NCI-H1417 (cell line): ENCODE measurements around the gene KLC4.
A peak's percentile ranks its signal among the peaks of the same experiment; 100 is the strongest.
"Not testable (repeated sequence)": the region's sequence is repeated elsewhere in the genome, so short reads cannot be mapped to it uniquely, and the experiment has no call there.

Source experiments
- DNase-seq, 3 experiments: peaks; one replicate each; lab custom pipeline; 2025; lab: John Stamatoyannopoulos, UW

Gene KLC4

GRCh38 chr6:43070028-43070632, 10.7 kb downstream of the KLC4 start:
- DNase-seq: peak; percentile 25 to 50 (median 28)

DNA sequence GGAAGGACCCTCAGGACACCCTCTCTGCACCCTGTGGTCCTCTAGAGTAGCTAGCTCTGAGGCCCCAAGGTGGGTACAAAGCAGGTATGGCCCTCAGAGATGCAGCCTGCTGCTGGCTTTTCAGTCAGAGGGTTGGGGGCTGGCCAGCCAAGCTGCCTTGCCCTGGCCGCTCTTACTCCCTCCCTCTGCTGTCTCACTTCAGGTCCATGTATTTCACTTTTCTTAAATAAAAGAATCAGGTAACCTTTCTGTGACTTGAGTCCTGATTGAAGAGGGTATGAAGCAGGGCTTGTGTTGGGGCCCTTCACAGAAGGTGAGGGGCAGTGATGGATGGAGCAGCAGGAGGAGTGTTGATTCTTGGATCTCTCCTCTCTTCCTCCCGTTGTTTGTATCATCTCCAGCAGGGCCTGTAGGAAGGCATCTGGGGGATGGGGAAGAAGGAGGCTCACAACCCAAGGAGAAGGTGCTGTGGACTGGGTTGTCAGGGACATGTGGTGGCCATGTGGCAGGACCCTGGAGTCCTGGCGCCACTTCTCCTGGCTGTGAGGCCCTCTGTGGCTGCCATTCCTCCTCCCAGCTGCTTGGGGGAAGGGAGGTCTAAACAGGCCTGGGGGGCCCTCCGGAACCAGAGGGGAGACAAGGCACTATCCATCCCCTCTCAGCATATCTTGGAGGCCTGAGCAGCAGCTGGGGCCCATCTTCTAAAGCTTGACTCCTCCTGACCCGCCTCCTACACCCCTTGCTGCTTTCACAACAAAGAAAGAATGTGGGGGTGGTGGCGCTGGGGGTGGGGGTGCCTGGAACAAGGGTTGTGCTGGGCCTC, 15.6 kb downstream of the KLC4 start:
- DNase-seq: no peak

DNA sequence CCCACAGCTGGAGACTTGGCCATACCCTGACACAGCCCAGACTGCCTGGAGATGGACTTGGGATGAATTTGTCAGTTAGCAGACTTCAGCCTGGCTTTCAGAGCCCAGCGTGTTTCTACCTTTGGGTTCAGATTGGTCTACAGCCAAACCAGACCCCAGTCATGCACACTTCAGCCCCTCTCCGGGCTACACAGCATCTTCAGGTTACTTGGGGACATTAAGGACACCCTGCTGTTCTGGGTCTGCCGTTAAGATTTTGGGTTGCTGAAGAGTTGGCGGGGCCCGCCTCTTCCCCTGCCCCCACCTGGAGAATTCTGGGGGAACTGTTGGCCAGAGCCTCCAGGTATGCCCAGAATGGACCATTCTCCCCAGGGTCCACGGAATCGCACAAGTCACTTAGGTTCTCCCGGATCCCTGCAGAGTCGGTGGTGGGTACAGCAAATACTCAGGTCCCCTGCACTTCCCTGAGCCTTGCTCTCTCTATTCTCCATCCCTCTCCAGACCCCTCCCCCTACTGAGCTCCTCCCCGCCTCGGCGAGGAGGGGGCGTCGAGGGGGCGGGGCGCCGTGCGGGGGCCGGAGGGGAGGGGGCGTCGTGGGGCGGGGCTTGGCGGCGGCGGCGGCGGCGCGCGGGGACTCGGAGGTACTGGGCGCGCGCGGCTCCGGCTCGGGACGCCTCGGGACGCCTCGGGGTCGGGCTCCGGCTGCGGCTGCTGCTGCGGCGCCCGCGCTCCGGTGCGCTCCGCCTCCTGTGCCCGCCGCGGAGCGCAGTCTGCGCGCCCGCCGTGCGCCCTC, 16.4 kb downstream of the KLC4 start, which contains the start of gene PTK7:
Gene PTK7 (plus strand): TSS at position 645 of the 794 bp plus-strand sequence. CDS start 175 bp downstream, outside the sequence.
- DNase-seq: peak; percentile 74 to 82 (median 74)

GRCh38 chr6:43076464-43077332, 17.3 kb downstream of the KLC4 start:
- DNase-seq: peak; percentile 53 to 75 (median 71)

GRCh38 chr6:43077333-43077809, 17.9 kb downstream of the KLC4 start:
- DNase-seq: peak in 1 of 3 experiments; percentile 52

GRCh38 chr6:43077981-43078511, 18.6 kb downstream of the KLC4 start:
- DNase-seq: no peak

DNA sequence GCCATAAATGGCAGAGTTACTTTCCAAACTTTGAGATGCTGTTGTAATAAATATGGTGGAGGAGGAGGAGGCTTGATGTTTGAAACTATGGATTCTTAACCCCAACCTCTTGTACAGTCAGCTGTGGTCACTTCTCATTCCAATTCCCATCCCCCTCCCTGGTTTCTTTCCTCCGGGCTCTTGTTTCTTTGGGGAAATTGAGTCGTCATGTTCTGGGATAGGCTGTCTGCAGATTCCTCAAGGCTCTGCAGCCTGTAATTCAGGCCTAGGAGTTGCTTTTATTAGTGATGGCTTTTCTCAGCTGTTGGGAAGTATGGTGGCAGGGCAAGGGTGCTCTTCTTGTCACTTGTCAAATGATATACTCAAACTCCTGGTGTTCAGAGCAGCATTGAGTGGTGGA, 19.3 kb downstream of the KLC4 start:
- no peak for DNase-seq

DNA sequence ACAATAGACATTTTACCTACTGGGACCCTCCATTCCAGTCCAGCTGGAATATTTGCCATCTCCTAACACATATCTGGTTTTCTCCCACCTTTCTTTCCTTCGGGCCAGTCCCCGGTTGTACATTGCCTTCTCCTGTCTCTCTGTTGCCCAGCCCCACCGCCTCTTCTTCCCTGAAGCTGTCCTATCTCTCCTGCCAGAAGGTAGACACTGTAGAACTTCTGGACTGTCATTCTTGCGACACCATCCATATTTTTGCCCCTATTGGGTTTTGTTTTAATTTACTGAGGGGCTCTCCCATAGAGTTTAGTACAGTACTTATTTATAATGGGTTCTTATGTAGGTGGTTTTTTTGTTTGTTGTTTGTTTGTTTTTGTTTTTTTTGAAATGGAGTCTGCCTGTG, 21.6 kb downstream of the KLC4 start:
- no peak for DNase-seq

DNA sequence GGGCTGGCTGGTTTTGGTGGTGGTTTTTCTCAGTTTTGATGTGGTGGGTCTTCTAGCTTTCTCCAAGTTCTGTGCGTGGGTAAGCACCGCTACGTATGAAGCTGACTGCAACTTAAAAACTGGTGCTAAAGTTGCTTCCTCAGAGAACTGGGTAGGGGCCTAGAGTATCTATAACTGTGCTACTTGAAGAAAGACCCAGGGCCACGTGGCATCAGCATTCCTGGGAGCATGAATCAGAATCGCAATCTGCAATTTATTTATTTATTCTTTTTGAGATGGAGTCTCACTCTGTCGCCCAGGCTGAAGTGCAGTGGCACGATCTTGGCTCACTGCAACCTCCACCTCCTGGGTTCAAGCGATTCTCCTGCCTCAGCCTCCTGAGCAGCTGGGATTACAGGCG, 22.5 kb downstream of the KLC4 start:
- DNase-seq: not testable (repeated sequence)

DNA sequence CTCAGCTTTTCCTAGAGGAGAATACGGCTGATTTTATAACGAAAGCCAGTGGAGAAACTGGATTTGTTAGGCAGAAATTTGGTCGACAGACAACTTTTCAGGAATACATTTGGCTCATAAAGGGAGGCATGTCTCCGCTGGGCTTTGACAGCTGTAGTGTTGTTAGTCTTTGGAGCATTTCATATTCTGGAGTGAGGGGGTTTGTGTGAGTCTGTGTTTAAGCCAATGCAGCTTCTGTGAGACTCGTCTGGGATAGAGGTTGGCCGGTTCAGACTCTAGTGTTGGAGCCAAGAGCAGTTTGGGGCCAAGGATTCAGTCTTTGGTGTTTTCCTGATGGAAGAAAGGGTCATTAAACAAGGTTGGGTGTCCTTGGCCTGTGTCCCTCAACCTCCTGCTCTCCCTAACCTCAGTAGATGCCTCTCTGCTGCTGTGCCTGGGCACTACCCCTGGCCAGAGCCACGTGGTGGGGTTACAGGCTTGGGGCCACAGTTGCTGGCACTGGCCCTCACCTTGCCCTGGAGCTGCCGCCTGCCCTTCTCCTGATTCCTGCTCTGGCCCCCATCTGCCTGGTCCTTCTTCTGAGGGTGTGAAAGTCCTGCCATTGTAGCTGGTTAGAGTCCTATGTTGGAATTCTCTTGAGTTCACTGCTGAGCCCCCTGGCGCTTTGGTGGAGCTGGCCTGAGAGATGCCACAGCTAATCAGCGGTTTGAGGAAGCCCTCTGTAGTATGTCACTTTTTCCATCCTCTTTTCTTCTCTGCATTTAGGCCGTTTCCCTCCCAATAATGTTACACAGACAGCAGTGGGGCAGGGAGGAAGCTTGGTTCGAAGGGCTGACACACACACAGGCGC, 23.6 kb downstream of the KLC4 start:
- no peak for DNase-seq

GRCh38 chr6:43086022-43086658, 26.7 kb downstream of the KLC4 start:
- no peak for DNase-seq

DNA sequence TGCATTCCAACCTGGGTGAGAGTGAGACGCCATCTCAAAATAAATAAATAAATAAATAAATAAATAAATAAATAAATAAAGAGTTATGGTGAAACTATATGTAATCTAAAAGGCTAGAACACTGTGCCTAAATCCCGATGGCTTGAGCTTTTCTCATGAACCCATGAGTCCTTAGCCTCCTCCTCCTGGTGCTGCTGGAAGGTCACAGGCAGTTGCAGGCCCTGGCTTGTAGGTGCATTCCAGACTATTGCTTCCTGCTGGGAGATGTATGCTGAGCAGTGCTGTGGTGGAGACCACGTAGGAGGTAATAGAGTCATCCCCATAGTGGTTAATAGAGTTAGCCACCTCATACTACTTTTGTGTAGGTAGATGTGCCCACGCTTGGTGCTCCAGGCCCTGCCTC, 29.2 kb downstream of the KLC4 start:
- DNase-seq: no peak

DNA sequence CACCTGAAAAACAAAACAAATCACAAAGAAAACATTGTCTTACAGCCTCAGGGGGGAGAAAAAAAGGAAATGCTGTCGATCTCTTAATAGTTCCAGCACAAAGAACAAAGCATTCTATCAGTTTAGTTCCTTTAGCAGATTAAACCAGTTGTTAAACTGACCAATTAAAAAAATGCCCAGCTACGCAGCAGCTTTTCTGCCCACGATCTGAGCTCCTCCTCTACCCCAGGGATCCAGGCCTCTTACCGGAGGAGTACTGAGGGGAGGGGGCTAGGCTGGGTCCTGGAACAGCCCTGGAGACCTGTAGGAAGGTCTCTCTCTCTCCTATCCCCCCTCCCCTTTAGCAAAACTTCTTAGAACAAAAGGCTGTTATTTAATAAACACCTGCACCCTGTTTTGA, 30.0 kb downstream of the KLC4 start:
- peak in 2 of 3 experiments; percentile 20 to 32 for DNase-seq

DNA sequence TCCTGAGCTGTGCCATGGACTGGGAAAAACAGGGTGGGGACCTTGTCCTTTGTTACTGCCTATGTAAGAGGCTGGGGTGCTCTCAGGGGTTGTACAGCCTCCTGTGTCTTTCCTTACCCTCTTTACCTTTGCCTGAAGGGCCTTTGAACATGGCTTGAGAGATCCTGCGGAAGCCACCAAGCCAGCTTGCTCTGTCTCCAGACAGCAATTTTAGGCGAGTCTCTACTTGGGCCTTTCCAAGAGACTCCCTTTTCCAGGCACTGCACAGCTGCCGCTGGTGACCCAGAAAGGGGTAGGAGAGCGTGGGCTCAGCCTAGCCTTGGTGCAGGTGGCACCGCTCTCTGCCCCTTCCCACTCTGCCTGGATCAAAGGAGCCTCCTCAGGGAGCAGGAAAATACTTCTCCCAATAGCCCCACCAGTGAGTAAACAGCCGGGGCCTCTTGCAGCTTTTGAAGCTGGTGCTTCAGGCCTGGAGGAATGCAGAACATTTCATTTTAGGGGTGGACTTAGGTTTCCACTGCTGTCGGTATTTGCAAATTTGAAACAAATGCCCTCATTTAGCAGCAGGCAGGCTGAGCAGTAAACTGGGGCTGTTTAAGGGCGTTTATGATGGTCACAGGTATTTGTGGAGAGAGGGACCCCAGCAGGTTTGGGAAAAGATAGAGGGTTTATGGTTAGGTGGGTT, 30.6 kb downstream of the KLC4 start:
- peak in 1 of 3 experiments; percentile 27 for DNase-seq

GRCh38 chr6:43090559-43090956, 31.1 kb downstream of the KLC4 start:
- DNase-seq: peak in 2 of 3 experiments; percentile 13 to 53

- DNase-seq: no peak
Measured at GRCh38 chr6:43091020-43091419, 31.6 kb downstream of the KLC4 start.

- no peak for DNase-seq
Measured at GRCh38 chr6:43091436-43091991, 32.1 kb downstream of the KLC4 start.

DNA sequence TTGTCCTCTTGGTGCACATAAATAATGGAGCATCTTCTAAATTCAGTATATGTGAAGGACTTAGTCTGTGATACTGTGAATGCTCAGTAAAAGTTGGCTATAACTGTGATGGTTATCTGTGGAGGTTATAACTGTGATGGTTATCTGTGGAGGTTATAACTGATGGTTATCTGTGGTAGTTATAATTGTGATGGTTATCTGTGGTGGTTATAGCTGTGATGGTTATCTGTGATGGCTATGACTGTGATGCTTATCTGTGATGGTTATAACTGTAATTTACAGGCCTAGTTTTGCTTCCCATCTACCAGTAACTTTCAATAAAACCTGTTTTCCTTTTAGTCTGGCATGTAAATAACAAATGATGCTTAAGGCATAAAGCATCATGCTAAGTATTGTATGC, 33.2 kb downstream of the KLC4 start:
- no peak for DNase-seq
